ENCODE results near the gene ETNK2.

DNA sequence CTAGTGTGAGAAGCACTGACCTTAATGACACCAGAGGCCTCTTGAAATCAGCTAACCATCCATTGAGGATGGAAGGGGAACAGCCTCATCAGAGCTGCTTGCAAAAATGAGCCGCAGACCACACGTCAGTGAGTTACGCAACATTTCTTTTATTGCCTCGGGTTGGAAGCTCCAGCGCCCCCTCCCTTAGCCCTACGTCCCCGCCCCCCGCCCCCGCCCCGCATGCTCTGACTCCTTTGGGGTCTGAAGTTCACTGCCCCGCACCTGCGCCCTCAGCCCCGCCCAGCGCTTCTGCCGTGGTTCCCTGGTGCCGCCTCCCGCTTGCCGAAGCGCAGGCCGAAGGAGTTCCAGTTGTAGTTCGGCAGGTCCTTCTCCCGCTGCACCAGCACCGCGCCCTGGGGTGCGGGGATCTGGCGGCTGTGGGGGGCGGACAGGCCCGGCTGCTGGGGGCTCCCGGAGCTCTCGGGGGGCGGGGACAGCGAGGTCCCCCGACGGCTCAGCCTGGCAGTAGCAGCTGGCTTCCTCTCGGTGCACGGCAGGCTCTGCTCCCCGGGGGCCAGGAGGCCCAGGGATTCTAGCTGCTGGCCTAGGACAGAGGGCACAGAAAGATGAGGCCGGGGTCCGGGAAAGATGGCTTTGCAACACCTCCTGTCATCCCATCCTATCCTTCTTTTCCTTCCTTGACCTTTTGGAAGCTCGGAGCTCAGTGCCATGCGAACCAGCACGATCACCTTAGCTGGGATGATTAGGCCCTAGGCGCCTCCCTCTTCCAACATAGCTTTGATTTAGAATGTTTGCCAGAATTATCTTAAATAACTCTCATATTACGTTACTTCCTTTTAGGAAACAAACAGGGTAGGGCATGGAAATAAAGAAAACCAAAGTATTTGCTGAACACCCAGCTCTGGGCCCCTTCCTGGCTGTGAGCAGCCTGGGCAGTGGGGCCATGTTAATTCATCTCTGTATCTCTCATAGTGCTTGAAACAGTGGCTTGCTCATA lies 38.7 kb upstream of the ETNK2 start:
- TF ChIP-seq POLR2A (IDR thresholded peaks at IDR 0.05), result no peak
- TF ChIP-seq CTCF (IDR thresholded peaks at IDR 0.05), result no peak
